Endothelial cell of umbilical vein (primary cell): Measurements from ENCODE around the gene KBTBD4. TPM values are rescaled to one million over a fixed set of nuclear protein-coding genes. Genes with fewer than 3 reads are reported as not detected.
A peak's percentile ranks its signal among the peaks of the same experiment; 100 is the strongest.

Experiments used
- BruUV-seq: library from RNA; stranded (reverse); fragments of 400-500 nt; replicated peaks from 2 replicates; lab custom pipeline; 2021; lab: Mats Ljungman, UMichigan
- CTCF ChIA-PET: fragments of 300-600, 350-600 bp; sonication (Branson Sonifier 250); formaldehyde crosslinking; loops from one replicate; lab custom pipeline; 2021; ENCODE audit warnings: antibody characterized with exemption, inconsistent platforms; lab: Charles Lee
- POLR2A ChIA-PET: fragments of 300-600, 350-600 bp; sonication (Branson Sonifier 250); formaldehyde crosslinking; loops from one replicate; lab custom pipeline; 2021; ENCODE audit warnings: antibody characterized with exemption, inconsistent platforms; lab: Charles Lee
- DNase-seq: peaks from one replicate; pipeline ENCODE4 v3.0.0-alpha.2; 2011; ENCODE audit warnings: low read depth, low spot score
- FAIRE-seq: peaks from 2 replicates; lab custom pipeline; 2011; peaks lifted over from hg19 to GRCh38; lab: Jason Lieb, UNC
- H2AFZ ChIP-seq: 2 replicates; pipeline ENCODE4 v1.6.0; 2012; ENCODE audit warnings: low read depth, low read length, control low read depth, inconsistent platforms
- H3K27ac ChIP-seq: 2 replicates; pipeline ENCODE4 v1.5.1; 2011; ENCODE audit warnings: low read depth, mild to moderate bottlenecking, control low read depth, low read length, moderate library complexity; ENCODE audit not compliant: insufficient read depth
- H3K27me3 ChIP-seq, 2 experiments: 2 replicates each; pipeline versions ENCODE4 v1.6.0 to v1.6.1; 2011; ENCODE audit warnings: low read length in 2 of 2, mixed read lengths in 1 of 2; ENCODE audit not compliant: control insufficient read depth in 2 of 2, insufficient read depth in 2 of 2
- H3K36me3 ChIP-seq, 2 experiments: 2 replicates in 1 of 2; 3 replicates in 1 of 2; pipeline ENCODE4 v1.5.1; 2011; ENCODE audit warnings: low read length in 2 of 2, mild to moderate bottlenecking in 1 of 2, moderate library complexity in 1 of 2; ENCODE audit not compliant: control insufficient read depth in 2 of 2, insufficient read depth in 2 of 2; ENCODE audit errors: extremely low read depth in 1 of 2
- H3K4me1 ChIP-seq: 3 replicates; pipeline ENCODE4 v1.5.1; 2011; ENCODE audit warnings: mild to moderate bottlenecking, low read length; ENCODE audit not compliant: control insufficient read depth, insufficient read depth; ENCODE audit errors: extremely low read depth
- H3K4me2 ChIP-seq: 2 replicates; pipeline ENCODE4 v1.6.1; 2011; ENCODE audit warnings: low read length, control low read depth, mixed read lengths; ENCODE audit not compliant: insufficient read depth
- H3K4me3 ChIP-seq, 3 experiments: fragments of 200-600 bp in 1 of 3; sonication (generic), shearing (Covaris generic) in 1 of 3; replicated peaks in 1 of 3; 2 replicates each; pipeline ENCODE4 v1.5.1; 2011 to 2016; ENCODE audit warnings: control low read depth in 3 of 3, low read length in 3 of 3, mild to moderate bottlenecking in 2 of 3, inconsistent platforms in 1 of 3, low read depth in 1 of 3, moderate library complexity in 1 of 3; ENCODE audit not compliant: insufficient read depth in 1 of 3
- H3K79me2 ChIP-seq: 2 replicates; pipeline ENCODE4 v1.6.0; 2012; ENCODE audit warnings: low read length, inconsistent platforms; ENCODE audit not compliant: control insufficient read depth, insufficient read depth
- H3K9ac ChIP-seq: replicated peaks from 2 replicates; pipeline ENCODE3; 2011; ENCODE audit warnings: low read length, control low read depth; ENCODE audit not compliant: insufficient read depth; ENCODE audit errors: extremely low read depth
- H3K9me1 ChIP-seq: replicated peaks from 3 replicates; pipeline ENCODE4 v1.6.0; 2011; ENCODE audit warnings: mild to moderate bottlenecking, low read length; ENCODE audit not compliant: control insufficient read depth, insufficient read depth; ENCODE audit errors: extremely low read depth
- H3K9me3 ChIP-seq: replicated peaks from 2 replicates; pipeline ENCODE4 v1.5.1; 2012; ENCODE audit warnings: low read length, inconsistent platforms; ENCODE audit not compliant: control insufficient read depth, insufficient read depth
- H4K20me1 ChIP-seq: replicated peaks from 2 replicates; pipeline ENCODE3; 2011; ENCODE audit warnings: mild to moderate bottlenecking, low read length; ENCODE audit not compliant: control insufficient read depth, insufficient read depth; ENCODE audit errors: extremely low read depth
- CTCF ChIP-seq, 2 donors: IDR thresholded peaks; 1 replicate in 1 of 2; 2 replicates in 1 of 2; pipeline ENCODE4 v1.5.1; 2011; ENCODE audit warnings: low read length in 2 of 2, mild to moderate bottlenecking in 2 of 2, moderate library complexity in 2 of 2, control low read depth in 1 of 2, inconsistent platforms in 1 of 2, low read depth in 1 of 2; ENCODE audit not compliant: insufficient read depth in 1 of 2; ENCODE audit errors: extremely low read depth in 1 of 2
- EZH2 ChIP-seq: IDR thresholded peaks from 2 replicates; pipeline ENCODE4 v1.6.1; 2012; ENCODE audit warnings: borderline replicate concordance, low read depth, mild to moderate bottlenecking, moderate library complexity, low read length, inconsistent platforms; ENCODE audit not compliant: severe bottlenecking
- FOS ChIP-seq: IDR thresholded peaks from 2 replicates; pipeline ENCODE4 v1.6.1; 2011; ENCODE audit warnings: mild to moderate bottlenecking, low read length, moderate library complexity, borderline replicate concordance; ENCODE audit not compliant: insufficient read depth
- GATA2 ChIP-seq: IDR thresholded peaks from 2 replicates; pipeline ENCODE4 v1.7.0; 2011; ENCODE audit warnings: low read depth, mild to moderate bottlenecking, moderate library complexity, mixed read lengths, low read length; ENCODE audit not compliant: insufficient read length, insufficient read depth
- JUN ChIP-seq: IDR thresholded peaks from 2 replicates; pipeline ENCODE4 v1.6.1; 2011; ENCODE audit warnings: borderline replicate concordance, low read depth; ENCODE audit not compliant: insufficient read length, insufficient read depth
- MAX ChIP-seq: IDR thresholded peaks from 2 replicates; pipeline ENCODE4 v1.6.1; 2011; ENCODE audit not compliant: insufficient read depth, insufficient read length
- MYC ChIP-seq: IDR thresholded peaks from one replicate; pipeline ENCODE4 v1.6.1; 2011; ENCODE audit warnings: mild to moderate bottlenecking, low read depth, low read length
- POLR2A ChIP-seq: IDR thresholded peaks from 2 replicates; pipeline ENCODE4 v1.6.1; 2012; ENCODE audit warnings: low read depth, mild to moderate bottlenecking, control low read depth, low read length
- POLR2AphosphoS5 ChIP-seq: IDR thresholded peaks from 2 replicates; pipeline ENCODE4 v1.6.1; 2012; ENCODE audit warnings: low read depth, mild to moderate bottlenecking, control low read depth, low read length, moderate library complexity; ENCODE audit not compliant: insufficient read depth
- dilution Hi-C: fragments of 300-500 bp; cut with MboI; formaldehyde crosslinking; loops from one replicate; pipeline ENCODE4 v1.15.0; 2019; ENCODE audit warnings: low sequenced_read_pairs; ENCODE audit not compliant: extremely low pct_ligation_motif_present
- intact Hi-C: fragments of 100-400 bp; cut with micrococcal nuclease; formaldehyde crosslinking; loops from one replicate; pipeline ENCODE4 v1.10.0; 2022
- polyA plus RNA-seq, 4 experiments: library from polyadenylated mRNA; depleted of rRNA in 3 of 4; stranded (reverse) in 3 of 4; unstranded in 1 of 4; fragments of >200 nt; gene quantifications; 2 replicates each; pipeline versions ENCODE4 v1.2.1 to v1.2.3, GENCODE V29; 2011 to 2012; ENCODE audit warnings: missing spikeins in 1 of 4
- total RNA-seq: library from RNA; stranded (reverse); gene quantifications from 2 replicates; pipeline ENCODE4 v1.2.3, GENCODE V29; 2021

KBTBD4 gene
- total and polyA plus RNA-seq, 2 donors (not counting 3 experiments of a cell fraction or from before 2014, with no cell fraction given), result 16.3 to 23.2 TPM

DNA sequence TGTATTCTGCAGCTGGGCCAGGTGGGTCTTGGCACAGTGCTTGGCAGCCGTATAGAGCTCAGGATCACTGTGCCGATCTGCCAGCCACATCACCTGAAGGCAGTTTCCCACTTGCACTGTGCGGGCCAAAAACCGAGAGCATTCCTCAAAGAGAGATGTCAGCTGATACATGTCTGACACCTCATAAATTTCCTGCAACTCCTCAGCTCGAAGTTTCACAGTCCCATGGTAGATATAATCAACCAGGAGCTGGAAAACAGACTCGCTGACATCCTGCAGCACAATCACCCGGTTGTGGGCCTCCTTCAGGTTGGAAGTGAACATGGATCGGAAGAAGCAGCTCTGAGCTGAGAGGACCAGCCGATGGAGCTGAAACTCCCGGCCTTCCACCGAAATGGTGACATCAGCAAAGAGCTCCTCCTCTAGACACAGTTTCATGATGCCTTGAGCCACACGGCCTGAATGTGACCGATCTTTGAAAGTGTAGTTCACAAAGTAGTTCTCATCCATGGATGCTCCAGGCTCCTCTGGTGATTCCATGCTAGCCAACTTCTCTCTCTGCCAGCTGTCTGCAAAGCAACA lies 1.2 kb downstream of the KBTBD4 start:
- Histone ChIP-seq H2AFZ (no peak overlapping the region), H3K27ac (no peak overlapping the region), H3K9me1 (no peaks in the 10 kb centered on the region), H3K36me3 (peaks cover 21 to 24% of the 10 kb centered on the region in 2 experiments), H3K4me1 (peaks cover 23% of the 10 kb centered on the region), H3K4me3 (peak overlapping the region in 1 of 3 experiments; percentile 77), H3K9ac (no peak overlapping the region), H4K20me1 (no peaks in the 10 kb centered on the region), H3K4me2 (peak overlapping the region; percentile 90), H3K79me2 (peaks cover 38% of the 10 kb centered on the region), H3K27me3 (no peaks in the 10 kb centered on the region), H3K9me3 (no peaks in the 10 kb centered on the region)
- TF ChIP-seq MAX, result no peak
- TF ChIP-seq MYC, result no peak
- ChIA-PET CTCF (interaction anchor here (1.1 kb wide), 1 partner anchor 13 kb away, joined by 4 read pairs; the partner anchor contains the start of gene PTPMT1), POLR2A (no interaction called here)
- DNase-seq (no peak), FAIRE-seq (no peak)
- BruUV-seq, result TSS peak; percentile 35
- intact Hi-C loops, result loop anchor here (1.0 to 5.0 kb wide), 2 partner anchors 24 to 150 kb away; partner anchors contain the start of genes CELF1 and PSMC3
- dilution Hi-C loops, result no loop called here

DNA sequence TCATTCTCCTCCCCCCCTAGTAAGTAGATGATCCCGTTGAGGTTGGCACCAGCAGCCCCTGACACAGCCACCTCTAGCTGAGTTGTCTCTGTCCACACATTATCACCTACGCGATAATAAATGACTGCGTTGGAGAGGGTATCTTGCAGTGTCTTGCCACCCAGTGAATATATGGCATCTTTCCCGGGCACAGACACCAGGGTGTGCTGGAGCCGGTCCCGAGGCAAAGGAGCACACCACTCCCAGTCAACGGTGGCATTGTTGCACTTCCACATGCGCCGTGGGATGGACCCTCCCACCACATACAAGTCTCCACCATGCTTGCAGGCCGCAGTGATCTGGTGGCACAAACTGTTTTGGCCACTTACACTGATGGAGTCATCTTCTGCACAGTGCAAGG lies 5.4 kb downstream of the KBTBD4 start:
- Histone ChIP-seq H3K9me3 (no peaks in the 10 kb centered on the region), H3K79me2 (peaks cover 32% of the 10 kb centered on the region), H3K4me1 (peaks cover 14% of the 10 kb centered on the region), H3K4me2 (no peak overlapping the region), H3K36me3 (peaks cover 8 to 17% of the 10 kb centered on the region in 2 experiments), H3K9ac (no peak overlapping the region), H2AFZ (no peak overlapping the region), H3K9me1 (no peaks in the 10 kb centered on the region), H4K20me1 (peaks cover 3% of the 10 kb centered on the region), H3K4me3 (no peak overlapping the region), H3K27me3 (no peaks in the 10 kb centered on the region), H3K27ac (no peak overlapping the region)
- no peak for TF ChIP-seq POLR2A
- no peak for TF ChIP-seq MYC
- no peak for TF ChIP-seq MAX
- TF ChIP-seq JUN, result no peak
- TF ChIP-seq POLR2AphosphoS5, result no peak
- no peak for TF ChIP-seq CTCF (IDR thresholded peaks at IDR 0.05; ENCODE audit: extremely low read depth in 1 of 2, insufficient read depth in 1 of 2, low read depth in 1 of 2, low read length in 2 of 2)
- TF ChIP-seq GATA2, result no peak
- TF ChIP-seq FOS, result no peak
- TF ChIP-seq EZH2, result no peak
- FAIRE-seq (no peak), DNase-seq (no peak)
- intact Hi-C loops (no loop called here), dilution Hi-C loops (no loop called here)
- CTCF ChIA-PET, result interaction anchor here (0.9 kb wide), 1 partner anchor 20 kb away, joined by 5 read pairs; the partner anchor contains the start of gene CELF1
- BruUV-seq, result no TSS peak
- POLR2A ChIA-PET, result no interaction called here
